IPS DF 4.7 (cell line): ENCODE measurements around the gene DOK7.

Source experiments
- DNase-seq: peaks from one replicate; pipeline ENCODE4 v3.0.0-alpha.2; 2013; ENCODE audit warnings: low spot score; ENCODE audit errors: extremely low read depth

The DOK7 gene

DNA sequence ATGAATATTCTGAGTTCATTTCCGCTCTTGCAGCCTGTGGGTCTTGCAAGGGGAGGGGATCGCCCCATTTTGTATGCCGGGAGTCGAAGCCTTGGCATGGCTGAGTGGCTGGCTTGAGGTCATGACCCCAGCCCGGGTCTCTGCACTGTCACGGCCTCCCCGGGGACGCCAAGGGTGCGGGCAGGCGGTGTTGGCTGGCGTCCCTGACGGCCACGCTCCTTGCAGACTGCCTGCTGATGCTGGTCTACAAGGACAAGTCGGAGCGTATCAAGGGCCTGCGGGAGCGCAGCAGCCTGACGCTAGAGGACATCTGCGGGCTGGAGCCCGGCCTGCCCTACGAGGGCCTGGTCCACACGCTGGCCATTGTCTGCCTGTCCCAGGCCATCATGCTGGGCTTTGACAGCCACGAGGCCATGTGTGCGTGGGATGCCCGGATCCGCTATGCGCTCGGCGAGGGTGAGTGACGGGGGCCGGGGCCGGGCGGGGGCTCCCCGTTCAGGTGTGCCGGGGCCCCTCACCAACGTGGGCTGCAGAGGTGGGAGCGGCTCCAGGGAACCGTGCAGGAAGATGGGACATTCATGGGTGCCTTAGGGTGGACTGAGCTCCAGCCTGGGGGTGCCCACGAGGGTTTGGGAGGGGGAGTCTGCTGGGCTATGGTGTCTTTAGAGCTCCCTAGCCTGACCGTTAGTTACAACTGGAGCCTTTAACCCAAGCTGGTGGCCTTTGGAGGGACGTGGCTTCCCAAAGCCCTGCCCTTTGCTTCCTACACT, 10.3 kb downstream of the DOK7 start:
- no peak for DNase-seq

DNA sequence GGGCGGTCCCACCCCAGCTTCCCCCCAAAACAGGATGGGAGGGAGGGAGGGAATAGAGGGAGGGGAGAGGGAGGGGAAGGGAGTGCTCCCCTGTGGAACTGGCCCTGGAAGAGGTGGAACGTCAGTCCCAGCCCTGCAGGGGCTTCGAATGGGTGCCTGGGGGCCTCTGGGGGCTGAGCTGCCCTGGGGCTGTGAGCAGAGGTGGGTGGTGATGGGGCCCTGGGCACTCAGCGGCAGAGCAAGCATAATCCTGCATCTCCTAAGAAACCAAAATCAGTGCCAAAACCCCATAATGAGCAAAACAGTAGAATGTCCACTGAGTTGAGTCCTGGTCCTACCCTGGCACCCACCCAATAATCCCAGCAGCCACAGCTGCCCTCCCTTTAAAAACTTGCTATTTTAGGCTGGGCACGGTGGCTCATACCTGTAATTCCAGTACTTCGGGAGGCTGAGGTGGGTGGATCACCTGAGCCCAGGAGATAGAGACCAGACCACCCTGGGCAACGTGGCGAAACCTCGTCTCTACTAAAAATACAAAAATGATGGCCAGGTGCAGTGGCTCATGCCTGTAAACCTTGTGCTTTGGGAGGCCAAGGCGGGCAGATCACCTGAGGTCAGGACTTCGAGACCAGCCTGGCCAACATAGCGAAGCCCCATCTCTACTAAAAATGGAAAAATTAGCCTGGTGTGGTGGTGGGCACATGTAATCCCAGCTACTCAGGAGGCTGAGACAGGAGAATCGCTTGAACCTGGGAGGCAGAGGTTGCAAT, 11.1 kb downstream of the DOK7 start:
- DNase-seq = no peak

DNA sequence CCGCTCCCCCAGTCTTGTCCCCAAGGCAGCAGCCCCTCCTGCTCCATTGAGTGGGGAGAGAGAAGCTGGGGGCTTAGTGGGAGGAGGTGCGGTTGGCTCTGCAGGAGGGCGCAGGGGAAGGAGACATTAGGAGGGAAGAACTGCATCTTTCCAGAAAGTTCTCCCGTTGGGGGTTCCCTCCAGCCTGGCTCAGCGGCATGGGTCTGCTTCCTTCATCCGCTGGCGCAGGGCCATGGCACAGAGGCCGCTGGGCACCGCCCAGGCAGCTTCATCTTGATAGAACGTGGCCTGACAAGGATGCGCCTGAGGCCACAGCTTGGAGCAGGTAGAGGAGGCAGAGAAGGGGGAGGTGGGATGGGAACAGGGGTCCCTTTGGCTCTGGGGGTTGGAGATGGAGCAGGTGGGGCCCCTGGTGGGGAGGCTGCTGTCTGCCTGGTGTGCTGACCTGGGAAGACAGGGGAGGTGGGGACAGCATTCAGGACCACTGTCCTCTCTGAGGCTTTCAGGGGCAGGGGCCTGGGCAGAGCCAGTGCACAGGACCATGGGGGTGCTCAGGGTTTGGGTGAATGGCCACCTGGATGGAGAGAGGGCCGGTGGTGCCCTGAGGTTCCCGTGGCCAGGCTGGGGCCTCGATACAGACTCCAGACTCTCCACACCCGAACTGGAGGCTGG, 12.1 kb downstream of the DOK7 start:
- DNase-seq = no peak

DNA sequence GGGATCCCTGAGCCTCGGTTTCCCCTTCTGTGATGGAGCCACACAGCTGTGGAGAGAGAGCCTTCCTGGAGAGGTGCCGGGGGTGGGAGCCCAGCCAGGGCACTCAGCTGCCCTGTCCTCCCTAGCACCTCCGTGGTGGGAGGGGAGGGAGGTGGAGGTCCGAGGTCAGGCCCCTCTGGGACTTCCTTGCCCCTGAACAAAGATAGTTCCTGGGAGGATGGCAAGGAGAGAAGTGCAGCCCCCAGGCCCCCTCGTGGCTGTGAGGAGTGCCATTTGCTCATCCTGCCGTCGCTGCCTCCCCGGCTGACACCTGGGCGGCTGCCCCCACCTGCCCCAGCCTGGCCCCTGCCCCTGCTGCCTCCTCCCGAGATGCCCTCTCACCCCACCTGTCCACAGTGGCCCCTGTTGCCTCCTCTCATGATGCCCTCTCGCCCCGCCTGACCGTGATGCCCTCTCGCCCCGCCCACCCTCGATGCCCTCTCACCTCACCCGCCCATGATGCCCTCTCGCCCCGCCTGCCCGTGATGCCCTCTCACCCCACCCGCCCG, 12.7 kb downstream of the DOK7 start:
- DNase-seq = no peak

DNA sequence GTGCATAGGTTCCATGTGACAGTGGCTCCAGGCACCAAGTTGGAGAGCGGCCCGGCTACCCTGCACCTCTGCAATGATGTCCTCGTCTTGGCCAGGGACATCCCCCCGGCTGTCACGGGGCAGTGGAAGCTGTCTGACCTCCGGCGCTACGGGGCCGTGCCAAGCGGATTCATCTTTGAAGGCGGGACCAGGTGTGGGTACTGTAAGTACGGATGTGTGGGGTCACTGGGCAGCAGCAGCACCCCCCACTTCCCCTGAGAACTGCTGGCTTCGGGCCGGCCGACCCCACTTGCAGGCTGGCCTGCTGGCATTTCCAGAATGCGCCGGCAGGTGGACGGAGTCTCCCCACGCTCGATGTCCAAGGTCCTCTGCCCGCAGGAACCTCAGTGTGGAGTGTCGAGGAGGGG, 13.2 kb downstream of the DOK7 start:
- no peak for DNase-seq

DNA sequence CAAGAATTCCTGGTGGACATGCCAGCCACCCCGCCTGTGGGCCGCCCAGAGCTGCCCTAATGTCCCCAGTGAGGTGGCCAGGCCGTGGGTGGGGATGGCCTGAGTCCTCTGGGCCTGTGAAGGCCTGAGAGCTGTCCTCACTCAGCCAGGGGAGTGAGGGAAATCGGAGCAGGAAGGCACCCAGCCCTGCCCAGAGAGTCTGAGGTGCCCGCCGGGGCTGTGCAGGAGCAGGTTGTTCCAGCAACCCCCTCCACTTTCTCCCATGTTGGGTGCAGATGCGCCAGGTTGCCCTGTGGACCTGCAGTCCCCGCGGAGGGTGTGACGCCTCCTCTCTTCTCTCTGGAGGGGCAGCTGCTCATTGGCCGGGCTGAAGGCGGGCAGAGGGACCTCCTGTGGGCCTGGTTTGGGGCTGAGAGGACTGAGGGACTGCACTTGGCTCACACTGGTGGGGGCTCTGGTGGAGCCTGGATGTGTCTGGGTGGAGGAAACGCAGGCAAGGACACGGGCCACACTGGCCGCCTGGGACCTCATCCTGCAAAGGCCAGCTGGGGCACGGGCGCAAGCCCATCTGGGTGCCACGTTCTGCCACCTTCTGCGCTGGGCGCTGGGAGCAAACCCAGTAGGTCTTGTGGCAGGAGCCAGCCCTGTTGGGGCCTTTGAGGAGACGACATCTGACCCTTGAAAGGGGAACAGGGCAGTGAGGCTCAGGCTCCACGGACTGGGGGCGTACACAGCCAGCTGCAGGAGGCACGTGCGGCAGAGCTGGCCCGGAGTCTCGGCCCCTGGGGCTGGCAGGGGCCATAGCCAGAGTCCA, 14.0 kb downstream of the DOK7 start:
- DNase-seq = no peak

DNA sequence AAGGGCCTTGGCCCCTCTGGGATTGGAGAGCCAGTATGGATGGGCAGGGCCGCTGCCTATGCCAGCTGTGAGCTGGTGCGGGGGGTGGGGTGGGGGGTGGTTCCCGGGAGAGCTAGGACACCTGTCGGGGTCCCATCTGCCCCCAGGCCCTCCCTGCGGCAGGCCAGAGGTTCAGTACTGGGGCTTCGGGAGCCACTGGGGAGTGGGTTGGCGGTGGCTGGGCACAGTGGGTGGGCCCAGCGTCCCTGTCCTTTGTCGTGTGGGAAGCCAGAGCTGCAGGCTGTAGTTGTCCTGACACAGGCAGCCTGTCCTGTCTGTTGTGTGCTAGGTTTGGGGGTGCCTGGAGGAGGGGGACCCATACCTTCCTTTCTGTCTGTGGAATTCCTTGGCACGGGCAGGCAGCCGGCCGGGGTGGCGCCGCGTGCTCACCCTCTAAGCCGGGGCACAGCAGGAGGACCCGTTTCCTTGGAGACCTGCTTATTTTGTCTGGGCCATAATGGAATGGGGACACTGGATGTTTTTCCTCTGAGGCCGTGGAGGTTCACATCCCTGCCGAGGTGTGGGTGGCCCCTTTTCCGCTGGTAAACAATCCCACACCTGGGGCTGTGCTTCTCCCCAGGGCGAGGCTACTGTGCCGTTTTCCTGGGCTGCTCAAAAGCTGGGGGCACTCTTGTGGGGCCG, 14.8 kb downstream of the DOK7 start:
- DNase-seq = no peak

DNA sequence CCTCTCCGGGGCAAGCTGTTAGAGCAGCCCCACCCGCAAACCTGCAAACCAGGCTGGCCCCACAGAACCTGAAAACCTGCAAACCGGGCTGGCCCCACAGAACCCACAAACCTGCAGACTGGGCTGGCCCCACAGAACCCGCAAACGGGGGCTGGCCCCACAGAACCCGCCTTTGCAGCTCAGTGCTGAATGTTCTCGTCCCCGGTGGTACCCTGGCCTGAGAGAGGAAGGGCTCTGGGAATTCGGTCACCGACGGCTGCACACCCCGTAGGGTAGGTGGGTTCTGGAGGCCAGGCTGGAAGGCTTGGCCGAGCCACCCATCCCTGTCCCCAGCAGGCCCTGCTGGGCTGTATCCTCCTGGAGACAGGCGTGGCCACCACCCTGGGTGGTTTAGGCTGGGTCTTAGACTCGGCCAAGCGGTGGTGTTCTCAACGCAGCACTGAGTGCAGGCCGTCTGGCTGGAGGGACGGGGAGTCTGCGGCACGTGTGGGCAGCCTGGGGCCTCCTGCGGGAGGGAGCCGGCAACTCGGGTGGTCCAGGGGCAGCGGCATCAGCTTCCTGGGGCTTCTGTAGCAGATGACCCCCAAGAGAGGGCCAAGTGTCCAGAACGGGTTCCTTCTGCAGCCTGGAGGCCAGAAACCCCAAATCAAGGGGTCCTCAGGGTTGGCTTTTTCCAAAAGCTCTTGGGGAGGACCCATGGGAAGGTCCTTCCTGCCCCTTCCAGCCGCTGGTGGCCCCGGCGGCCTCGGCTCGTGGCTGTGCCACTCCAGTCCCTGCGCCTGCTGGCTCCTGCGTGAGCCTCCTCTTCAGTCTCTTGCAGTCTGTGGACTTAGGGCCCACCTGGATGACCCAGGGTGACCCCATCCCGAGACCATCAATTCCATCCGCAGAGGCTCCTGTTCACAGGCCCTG, 15.6 kb downstream of the DOK7 start:
- DNase-seq = no peak

DNA sequence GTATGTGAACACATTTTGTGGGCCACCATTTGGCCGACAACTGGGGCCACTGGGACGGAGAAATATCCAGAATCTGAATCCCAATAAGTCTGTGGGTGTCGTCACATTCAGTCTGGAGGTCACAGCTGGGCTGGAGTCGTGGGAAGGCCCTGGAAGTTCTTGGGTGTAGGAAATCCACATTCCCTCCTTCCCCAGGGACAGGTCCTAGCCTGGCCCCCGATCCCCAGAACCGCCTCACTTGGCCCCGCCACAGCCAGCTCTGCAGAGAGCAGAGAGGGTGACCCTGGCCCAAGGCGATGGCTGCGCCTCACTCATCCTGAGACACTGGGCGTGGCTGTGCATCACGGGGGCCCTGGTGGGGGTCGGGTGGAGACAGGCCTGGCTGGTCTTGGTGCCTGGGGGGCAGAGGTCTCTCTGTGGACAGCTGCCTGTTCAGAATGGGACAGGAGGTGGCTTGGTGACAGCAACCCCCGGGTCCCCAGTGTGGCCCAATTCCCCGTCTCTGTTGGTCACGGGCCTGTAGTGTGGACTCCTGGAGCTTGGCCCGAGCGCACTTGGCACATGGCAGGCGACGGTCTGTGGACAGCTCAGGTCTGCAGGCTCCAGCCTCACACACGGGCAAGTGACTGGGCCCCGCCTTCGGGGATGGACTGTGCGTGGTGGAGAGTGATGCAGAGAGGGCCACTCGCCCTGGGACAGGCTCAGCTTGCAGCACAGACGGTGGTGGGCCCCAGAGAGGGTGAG, 16.4 kb downstream of the DOK7 start:
- no peak for DNase-seq

DNA sequence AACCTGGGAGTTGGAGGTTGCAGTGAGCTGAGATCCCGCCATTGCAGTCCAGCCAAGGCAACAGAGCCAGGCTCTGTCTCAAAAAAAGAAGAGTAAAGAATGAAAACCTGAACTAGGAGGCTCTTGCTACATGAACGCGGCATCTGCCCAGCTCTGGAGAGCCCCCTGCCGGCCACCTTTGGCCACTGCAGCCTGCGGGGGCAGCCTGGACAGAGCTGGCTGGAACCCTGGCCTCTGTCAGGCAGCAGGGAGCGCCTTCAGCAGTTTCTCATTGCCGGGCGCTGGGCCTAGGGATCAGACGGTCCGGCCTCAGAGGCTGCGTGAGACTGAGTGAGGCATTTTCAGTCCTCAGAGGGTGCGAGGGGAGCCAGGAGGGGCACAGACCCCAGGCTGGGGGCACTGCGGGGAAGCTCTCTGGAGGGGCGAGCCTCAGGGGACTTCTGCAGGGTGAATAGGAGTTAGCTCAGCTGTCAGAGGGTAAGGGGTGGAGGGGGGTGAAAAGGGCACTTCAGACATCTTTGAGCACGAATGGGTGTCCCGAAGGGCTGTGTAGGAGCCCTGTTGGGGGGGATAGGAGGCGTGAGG, 17.5 kb downstream of the DOK7 start:
- DNase-seq = no peak

DNA sequence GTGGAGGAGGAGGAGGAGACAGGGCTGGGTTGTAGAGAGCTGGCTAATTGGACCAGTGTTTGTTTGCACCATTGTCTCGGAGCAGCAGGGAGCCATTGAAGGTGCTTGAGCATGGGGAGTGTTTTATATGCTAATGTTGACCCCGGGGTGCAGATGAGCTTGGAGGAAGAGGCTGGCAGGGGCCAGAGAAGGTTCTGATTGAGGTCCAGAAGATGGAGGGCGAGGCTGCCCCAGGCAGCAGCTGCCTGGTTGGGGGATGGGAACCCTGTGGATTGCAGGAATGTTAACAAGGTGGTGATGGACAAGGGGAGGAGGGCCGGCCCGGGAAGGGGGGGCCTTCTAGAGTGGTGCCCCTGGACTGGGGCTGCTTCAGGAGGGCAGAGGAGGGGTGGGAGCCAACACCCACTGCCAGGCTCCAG, 18.0 kb downstream of the DOK7 start:
- no peak for DNase-seq

DNA sequence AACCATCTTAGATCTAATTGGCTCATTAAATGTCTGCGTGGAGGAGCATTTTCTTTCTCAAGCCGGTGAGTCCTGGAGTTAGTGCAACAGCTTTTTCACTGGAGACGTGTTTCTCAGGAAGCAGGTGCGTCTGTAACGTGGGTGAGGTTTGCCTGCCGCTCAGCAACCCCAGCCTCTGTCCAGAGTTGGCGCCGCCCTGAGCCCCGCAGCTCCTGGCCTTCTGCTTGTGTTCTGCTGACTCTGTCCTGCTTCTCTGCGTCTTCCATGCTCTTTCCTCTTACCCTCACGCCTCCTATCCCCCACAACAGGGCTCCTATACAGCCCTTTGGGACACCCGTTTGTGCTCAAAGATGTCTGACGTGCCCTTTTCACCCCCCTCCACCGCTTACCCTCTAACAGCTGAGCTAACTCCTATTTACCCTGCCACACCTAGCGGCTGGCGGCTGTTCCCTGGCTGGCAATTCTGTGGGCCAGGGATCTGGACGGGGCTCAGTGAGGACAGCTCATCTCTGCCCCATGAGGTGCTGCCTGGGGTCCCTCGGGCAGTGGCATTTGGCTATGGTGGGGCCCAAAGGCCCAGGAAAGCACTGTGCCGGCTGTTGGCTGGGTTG, 18.8 kb downstream of the DOK7 start:
- DNase-seq = no peak

DNA sequence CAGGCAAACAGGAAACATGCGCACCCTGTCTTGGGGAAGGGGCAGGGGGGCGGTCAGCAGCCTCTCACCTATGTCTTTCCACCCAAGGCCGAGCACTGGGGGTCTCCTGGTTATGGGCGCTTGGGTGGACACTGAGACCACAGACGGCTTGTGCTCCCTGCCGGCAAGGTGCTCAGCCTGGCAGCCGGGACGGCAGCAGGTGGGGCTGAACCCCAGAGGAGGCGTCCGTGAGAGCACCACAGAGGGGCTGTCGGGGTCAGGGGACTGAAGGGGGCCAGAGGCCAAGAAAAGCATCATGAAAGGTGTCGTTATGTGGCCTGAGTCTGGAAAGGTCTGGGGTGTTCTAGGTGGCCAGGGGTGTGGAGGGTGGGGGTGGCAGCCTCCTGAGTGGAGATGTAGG, 19.6 kb downstream of the DOK7 start:
- no peak for DNase-seq

DNA sequence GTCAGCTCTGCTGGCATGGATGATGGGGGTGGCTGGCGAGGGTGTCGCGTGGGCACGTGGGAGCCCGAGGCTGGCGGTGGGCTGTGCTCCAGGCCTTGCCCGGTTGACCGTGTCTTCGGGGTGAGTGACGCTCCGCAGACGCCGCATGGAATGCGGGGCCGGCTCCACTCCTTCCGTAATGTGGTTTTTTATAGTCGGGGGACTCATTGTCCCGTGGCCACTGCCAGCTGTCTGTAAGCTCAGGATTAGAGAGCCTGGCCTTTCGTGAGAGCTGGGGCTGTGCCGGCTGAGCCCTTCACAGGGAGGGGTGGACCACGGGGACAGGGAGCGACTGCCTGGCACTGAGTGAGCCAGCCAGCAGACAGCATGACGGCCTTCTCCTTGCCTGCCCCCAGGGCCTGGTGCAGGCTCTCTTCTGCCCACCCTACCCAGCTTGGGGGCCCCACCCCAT, 20.4 kb downstream of the DOK7 start:
- no peak for DNase-seq

DNA sequence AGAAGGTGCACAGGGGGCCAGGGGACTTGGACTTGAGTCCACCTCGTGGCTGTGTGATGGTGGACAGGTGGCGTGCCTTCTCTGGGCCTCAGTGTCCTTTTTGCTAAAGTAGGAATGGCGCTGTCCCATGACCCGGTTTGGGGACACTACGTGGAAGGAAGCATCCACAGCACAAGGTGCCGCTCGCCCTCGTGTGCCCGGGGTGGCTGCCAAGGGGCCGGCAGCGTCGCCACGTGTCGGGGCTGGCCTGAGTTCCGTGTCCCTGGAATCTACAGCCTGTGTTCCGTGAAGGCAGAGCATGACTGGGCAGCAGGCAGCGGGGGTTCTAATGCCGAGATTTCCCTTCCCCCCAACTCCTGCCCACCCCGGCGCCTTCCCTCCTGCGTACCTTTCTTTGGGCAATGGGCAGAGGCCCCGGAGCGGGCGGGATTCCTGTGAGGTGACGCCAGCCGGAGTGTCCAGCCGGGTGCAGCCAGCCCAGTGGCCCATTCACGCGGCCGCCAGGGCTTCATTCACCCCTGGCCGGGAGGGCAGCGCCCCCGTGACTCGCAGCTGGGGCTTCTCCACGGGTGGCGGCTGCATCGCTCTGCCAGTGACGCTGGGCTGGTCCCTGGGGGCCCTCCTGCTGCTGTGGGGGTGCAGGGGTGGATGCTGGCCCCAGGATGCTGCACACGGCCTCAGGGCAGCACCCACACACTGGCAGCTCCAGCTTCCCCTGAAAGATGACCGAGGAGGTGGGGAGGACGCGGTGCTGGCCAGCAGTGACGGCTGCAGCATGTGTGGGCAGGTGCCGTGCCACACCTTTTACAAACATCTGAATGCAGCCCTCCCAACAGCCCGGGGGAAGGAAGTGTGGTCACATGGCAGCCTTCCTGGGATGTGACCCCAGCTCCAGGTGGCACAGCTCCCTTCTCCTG, 21.2 kb downstream of the DOK7 start:
- no peak for DNase-seq

DNA sequence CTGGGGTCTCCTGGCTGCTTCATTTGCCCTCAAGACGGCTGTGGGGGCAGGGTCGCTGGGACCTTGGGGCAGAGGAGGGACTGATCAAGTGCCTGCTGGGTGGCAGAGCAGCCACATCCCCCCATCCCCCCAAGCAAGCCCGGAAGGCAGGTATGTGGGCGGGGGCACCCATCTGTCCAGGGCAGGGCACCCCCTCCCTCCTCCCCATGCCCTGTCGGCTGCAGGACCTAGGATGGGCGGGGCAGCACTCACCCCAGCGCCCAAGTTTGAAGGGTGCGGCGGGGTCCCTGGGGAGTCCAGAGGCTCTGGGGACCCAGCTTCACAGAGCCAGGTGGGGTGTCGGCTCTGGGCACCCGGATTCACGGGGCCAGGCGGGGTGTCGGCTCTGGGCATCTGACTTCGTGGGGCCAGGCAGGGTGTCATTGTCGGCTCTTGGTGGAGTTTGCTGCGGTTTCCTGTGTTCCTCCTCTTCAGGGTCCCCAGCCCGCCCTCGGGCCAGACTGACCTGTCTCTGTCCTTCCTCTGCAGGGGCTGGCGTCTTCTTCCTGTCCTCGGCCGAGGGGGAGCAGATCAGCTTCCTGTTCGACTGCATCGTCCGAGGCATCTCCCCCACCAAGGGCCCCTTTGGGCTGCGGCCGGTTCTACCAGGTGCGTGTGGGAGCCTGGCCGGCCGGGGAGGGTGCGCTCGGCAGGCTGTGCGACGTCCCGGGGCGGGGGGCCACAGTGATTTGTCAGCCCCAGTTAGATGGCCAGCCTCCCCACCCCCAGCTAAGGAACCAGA, 22.1 kb downstream of the DOK7 start:
- DNase-seq = no peak
